CD14-positive monocyte (primary cell): Measurements from ENCODE around the gene ATP5F1B. TPM values are rescaled to one million over a fixed set of nuclear protein-coding genes. Genes with fewer than 3 reads are reported as not detected.

Source experiments
- DNase-seq, 3 donors: peaks; one replicate each; pipeline ENCODE4 v3.0.0-alpha.2; 2011 to 2022
- H2AFZ ChIP-seq: 2 replicates; pipeline ENCODE4 v1.6.0; 2012; ENCODE audit warnings: mild to moderate bottlenecking, low read depth, low read length, inconsistent platforms; ENCODE audit not compliant: insufficient read depth, poor library complexity, severe bottlenecking
- H3K27ac ChIP-seq, 2 donors: 1 replicate in 1 of 2; 2 replicates in 1 of 2; pipeline ENCODE4 v1.5.1; 2012 to 2013; ENCODE audit warnings: low read length in 2 of 2, control low read depth in 1 of 2, inconsistent platforms in 1 of 2, low read depth in 1 of 2, mild to moderate bottlenecking in 1 of 2
- H3K27me3 ChIP-seq, 2 donors: one replicate each; pipeline versions ENCODE4 v1.6.0 to v1.6.1; 2011 to 2013; ENCODE audit warnings: low read length in 2 of 2; ENCODE audit not compliant: control insufficient read depth in 2 of 2, insufficient read depth in 2 of 2
- H3K36me3 ChIP-seq, 2 donors: replicated peaks in 1 of 2; 1 replicate in 1 of 2; 2 replicates in 1 of 2; pipeline versions ENCODE4 v1.5.1 to v1.6.1; 2012 to 2013; ENCODE audit warnings: low read length in 2 of 2, control low read depth in 1 of 2, inconsistent platforms in 1 of 2, mild to moderate bottlenecking in 1 of 2; ENCODE audit not compliant: insufficient read depth in 2 of 2, control insufficient read depth in 1 of 2
- H3K4me1 ChIP-seq, 2 donors: 1 replicate in 1 of 2; 2 replicates in 1 of 2; pipeline versions ENCODE4 v1.5.1 to v1.6.1; 2012 to 2013; ENCODE audit warnings: low read length in 2 of 2, control low read depth in 1 of 2, inconsistent platforms in 1 of 2, mild to moderate bottlenecking in 1 of 2, moderate library complexity in 1 of 2; ENCODE audit not compliant: insufficient read depth in 2 of 2, control insufficient read depth in 1 of 2
- H3K4me2 ChIP-seq: replicated peaks from 2 replicates; pipeline ENCODE3; 2012; ENCODE audit warnings: low read length, moderate library complexity, mild to moderate bottlenecking; ENCODE audit not compliant: poor library complexity, severe bottlenecking; ENCODE audit errors: extremely low read depth
- H3K4me3 ChIP-seq, 3 experiments: fragments of 200-600 bp in 1 of 3; sonication (generic) in 1 of 3; replicated peaks in 1 of 3; 1 replicate in 2 of 3; 2 replicates in 1 of 3; pipeline ENCODE4 v1.5.1; 2011 to 2013; ENCODE audit warnings: low read length in 3 of 3, mild to moderate bottlenecking in 3 of 3, control low read depth in 2 of 3, low read depth in 2 of 3, inconsistent platforms in 1 of 3, moderate library complexity in 1 of 3
- H3K79me2 ChIP-seq: 2 replicates; pipeline ENCODE4 v1.6.0; 2012; ENCODE audit warnings: mild to moderate bottlenecking, control low read depth, inconsistent platforms, low read length, moderate library complexity; ENCODE audit not compliant: insufficient read depth
- H3K9ac ChIP-seq: 2 replicates; pipeline ENCODE4 v1.6.0; 2017; ENCODE audit warnings: low read length, mild to moderate bottlenecking; ENCODE audit not compliant: insufficient read depth, poor library complexity, severe bottlenecking
- H3K9me3 ChIP-seq, 2 donors: replicated peaks in 1 of 2; 1 replicate in 1 of 2; 2 replicates in 1 of 2; pipeline versions ENCODE4 v1.5.1 to v1.6.1; 2012 to 2013; ENCODE audit warnings: low read length in 2 of 2, control low read depth in 1 of 2; ENCODE audit not compliant: control insufficient read depth in 1 of 2, insufficient read depth in 1 of 2
- H4K20me1 ChIP-seq: 2 replicates; pipeline ENCODE4 v1.6.0; 2012; ENCODE audit warnings: mild to moderate bottlenecking, low read length, control low read depth, moderate library complexity; ENCODE audit not compliant: insufficient read depth
- H3K27ac Mint-ChIP-seq, 7 donors: one replicate each; pipeline ENCODE4 v1.8.0; 2020; ENCODE audit warnings: mild to moderate bottlenecking in 7 of 7, mixed read lengths in 7 of 7, moderate library complexity in 6 of 7, inconsistent platforms in 2 of 7
- H3K27me3 Mint-ChIP-seq, 3 donors: one replicate each; pipeline ENCODE4 v1.8.0; 2021 to 2022; ENCODE audit warnings: low read depth in 3 of 3, mild to moderate bottlenecking in 3 of 3, mixed read lengths in 3 of 3, moderate library complexity in 3 of 3, inconsistent platforms in 1 of 3
- H3K36me3 Mint-ChIP-seq, 2 donors: one replicate each; pipeline ENCODE4 v1.8.0; 2020; ENCODE audit warnings: mixed read lengths in 2 of 2, inconsistent platforms in 1 of 2, mild to moderate bottlenecking in 1 of 2
- H3K4me1 Mint-ChIP-seq: one replicate; pipeline ENCODE4 v1.8.0; 2020; ENCODE audit warnings: mild to moderate bottlenecking, mixed read lengths
- H3K4me3 Mint-ChIP-seq, 2 donors: one replicate each; pipeline ENCODE4 v1.8.0; 2020; ENCODE audit warnings: mild to moderate bottlenecking in 2 of 2, mixed read lengths in 2 of 2, moderate library complexity in 1 of 2
- H3K9me3 Mint-ChIP-seq, 7 donors: one replicate each; pipeline ENCODE4 v1.8.0; 2020 to 2022; ENCODE audit warnings: mixed read lengths in 7 of 7, mild to moderate bottlenecking in 6 of 7, moderate library complexity in 6 of 7, inconsistent platforms in 2 of 7
- WGBS: methylation state at CpG from one replicate; pipeline ENCODE4 v1.1.5; 2013; ENCODE audit warnings: missing lambda C conversion rate; ENCODE audit not compliant: insufficient coverage; 5-methylcytosine and 5-hydroxymethylcytosine counted together
- intact Hi-C, 2 donors: fragments of 100-400 bp; cut with micrococcal nuclease; formaldehyde crosslinking; loops; one replicate each; pipeline versions ENCODE4 v1.15.0 to v1.15.1; 2023
- polyA plus RNA-seq, 3 donors: library from polyadenylated mRNA; depleted of rRNA in 1 of 3; unstranded in 2 of 3; stranded (reverse) in 1 of 3; fragments of 300-500 nt in 2 of 3; fragments of >200 nt in 1 of 3; fragmentation: Illumina TruSeq in 2 of 3; gene quantifications; 1 replicate in 2 of 3; 2 replicates in 1 of 3; pipeline ENCODE4 v1.2.3, GENCODE V29; 2012 to 2021
- TF ChIP-seq, protein P1 (sequence below): fragments of 200-600 bp; IDR thresholded peaks from one replicate; pipeline ENCODE4 v1.8.0; 2022; ENCODE audit warnings: antibody characterized with exemption, mild to moderate bottlenecking

Gene ATP5F1B
- polyA plus RNA-seq, 3 donors, result 554 to 1,093 (median 1,038) TPM

DNA sequence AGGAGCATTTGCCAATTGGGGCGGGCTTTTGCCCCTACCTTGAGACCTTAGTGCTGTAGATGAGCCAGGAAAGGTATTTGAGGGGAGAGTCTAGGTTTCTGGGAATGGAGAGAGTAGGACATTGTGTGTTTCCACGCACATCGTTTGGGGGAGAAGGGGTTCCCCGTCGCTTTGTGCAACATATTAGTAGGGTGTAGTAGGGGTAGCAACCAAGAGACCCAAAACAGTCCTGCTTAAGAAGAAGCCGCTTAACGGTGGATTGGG lies 43.0 kb upstream of the ATP5F1B start:
- peak overlapping the region; percentile 77 for H2AFZ ChIP-seq
- no peaks in the 10 kb centered on the region for H3K9me3 ChIP-seq
- H3K4me3 Mint-ChIP-seq, result peak overlapping the region; percentile 89 to 100
- peaks cover 43% of the 10 kb centered on the region for H3K4me1 Mint-ChIP-seq
- H3K27ac Mint-ChIP-seq, result peak overlapping the region; percentile 92 to 99 (median 98)
- peak overlapping the region; percentile 70 for H3K4me2 ChIP-seq
- H3K27me3 Mint-ChIP-seq, result peaks cover 0 to 2% (median 0%) of the 10 kb centered on the region in 3 donors
- TF ChIP-seq, protein P1, sequence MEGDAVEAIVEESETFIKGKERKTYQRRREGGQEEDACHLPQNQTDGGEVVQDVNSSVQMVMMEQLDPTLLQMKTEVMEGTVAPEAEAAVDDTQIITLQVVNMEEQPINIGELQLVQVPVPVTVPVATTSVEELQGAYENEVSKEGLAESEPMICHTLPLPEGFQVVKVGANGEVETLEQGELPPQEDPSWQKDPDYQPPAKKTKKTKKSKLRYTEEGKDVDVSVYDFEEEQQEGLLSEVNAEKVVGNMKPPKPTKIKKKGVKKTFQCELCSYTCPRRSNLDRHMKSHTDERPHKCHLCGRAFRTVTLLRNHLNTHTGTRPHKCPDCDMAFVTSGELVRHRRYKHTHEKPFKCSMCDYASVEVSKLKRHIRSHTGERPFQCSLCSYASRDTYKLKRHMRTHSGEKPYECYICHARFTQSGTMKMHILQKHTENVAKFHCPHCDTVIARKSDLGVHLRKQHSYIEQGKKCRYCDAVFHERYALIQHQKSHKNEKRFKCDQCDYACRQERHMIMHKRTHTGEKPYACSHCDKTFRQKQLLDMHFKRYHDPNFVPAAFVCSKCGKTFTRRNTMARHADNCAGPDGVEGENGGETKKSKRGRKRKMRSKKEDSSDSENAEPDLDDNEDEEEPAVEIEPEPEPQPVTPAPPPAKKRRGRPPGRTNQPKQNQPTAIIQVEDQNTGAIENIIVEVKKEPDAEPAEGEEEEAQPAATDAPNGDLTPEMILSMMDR, result no peak
- H4K20me1 ChIP-seq, result peaks cover 24% of the 10 kb centered on the region
- no peaks in the 10 kb centered on the region for H3K27me3 ChIP-seq
- peak overlapping the region; percentile 97 for H3K27ac ChIP-seq
- 0% methylated on average over 4 of the region's 7 CpGs for WGBS
- H3K79me2 ChIP-seq, result peaks cover 41% of the 10 kb centered on the region
- H3K36me3 ChIP-seq, result no peaks in the 10 kb centered on the region
- H3K4me1 ChIP-seq, result peaks cover 42 to 57% of the 10 kb centered on the region in 2 donors
- H3K36me3 Mint-ChIP-seq, result peaks cover 4 to 6% of the 10 kb centered on the region in 2 donors
- intact Hi-C loops, result loop anchor here (1.0 to 5.0 kb wide), 3 partner anchors 38 to 41 kb away; partner anchors contain the start of genes ATP5F1B (in 2 of the 2) and NACA (in 1 of the 2)
- DNase-seq, result peak in 1 of 3 donors; percentile 44
- peaks cover 0 to 6% (median 0%) of the 10 kb centered on the region in 7 donors for H3K9me3 Mint-ChIP-seq
- peak overlapping the region; percentile 36 to 85 (median 38) for H3K4me3 ChIP-seq
- H3K9ac ChIP-seq, result peak overlapping the region; percentile 96

DNA sequence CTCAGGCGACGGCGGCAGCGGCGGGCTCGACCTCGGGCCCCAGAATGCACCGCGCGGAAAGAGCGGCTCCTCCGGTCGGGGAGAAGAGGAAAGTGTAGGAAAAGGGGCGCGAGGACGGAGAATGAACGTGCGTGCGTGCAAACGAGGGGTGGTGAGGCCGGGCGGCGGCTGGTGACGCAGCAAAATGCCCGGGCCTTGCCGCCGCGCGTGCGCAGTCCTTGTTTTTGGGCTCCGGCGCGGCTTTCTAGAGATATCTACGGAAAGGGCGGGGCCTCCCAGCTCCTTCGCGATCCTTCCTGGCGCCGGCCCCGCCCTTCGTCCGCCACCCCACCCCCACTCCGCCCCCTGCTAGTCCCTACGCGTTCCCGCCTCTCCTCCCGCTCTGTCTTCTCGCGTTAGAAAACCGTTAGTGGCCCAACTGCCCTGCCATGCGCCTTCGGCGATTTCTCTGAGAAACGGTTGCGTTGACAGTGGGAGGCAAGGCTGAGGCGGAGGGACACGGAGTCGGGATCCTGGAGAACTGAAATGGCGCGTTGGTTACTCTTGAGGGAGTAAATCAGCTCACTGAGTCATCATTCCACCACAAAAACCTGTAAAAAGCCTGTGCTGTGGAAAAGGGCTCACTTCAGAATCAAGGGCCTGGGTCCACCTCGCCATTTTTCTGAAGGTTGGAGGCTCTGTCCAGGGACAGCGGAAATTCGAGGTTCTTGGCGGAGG lies 42.5 kb upstream of the ATP5F1B start, which contains the start of gene PTGES3:
Gene PTGES3, minus strand, starts transcription at position 156 of the 717 bp plus-strand sequence. CDS start 285 bp downstream, outside the sequence.
- Histone ChIP-seq H3K27me3 (no peaks in the 10 kb centered on the region), H3K4me1 (peaks cover 47 to 62% of the 10 kb centered on the region in 2 donors), H3K27ac (peak within 1 kb of the TSS; percentile 97), H3K36me3 (no peaks in the 10 kb centered on the region), H4K20me1 (peaks cover 29% of the 10 kb centered on the region), H2AFZ (peak within 1 kb of the TSS; percentile 77), H3K4me2 (peak within 1 kb of the TSS; percentile 70), H3K9ac (peak within 1 kb of the TSS; percentile 96), H3K9me3 (no peaks in the 10 kb centered on the region), H3K4me3 (peak within 1 kb of the TSS; percentile 85 to 94 (median 88)), H3K79me2 (peaks cover 46% of the 10 kb centered on the region)
- intact Hi-C loops, result loop anchor here (1.0 to 5.0 kb wide), 3 partner anchors 38 to 41 kb away; partner anchors contain the start of genes ATP5F1B (in 2 of the 2) and NACA (in 1 of the 2)
- WGBS, result under 1% methylated on average over 45 of the region's 64 CpGs
- Mint-ChIP-seq H3K36me3 (peaks cover 4 to 6% of the 10 kb centered on the region in 2 donors), H3K4me3 (peak within 1 kb of the TSS; percentile 100), H3K9me3 (peaks cover 0 to 6% (median 0%) of the 10 kb centered on the region in 7 donors), H3K4me1 (peaks cover 44% of the 10 kb centered on the region), H3K27me3 (peaks cover 0 to 2% (median 0%) of the 10 kb centered on the region in 3 donors), H3K27ac (peak within 1 kb of the TSS; percentile 92 to 99 (median 98))
- TF ChIP-seq, protein P1, result no peak
- DNase-seq, result peak; percentile 97 to 98 (median 97)
